Measurements from ENCODE around the gene BMP3.

The BMP3 gene

GRCh38 chr4:81084634-81085033 lies 54.1 kb downstream of the BMP3 start:
- no peak for DNase-seq (ENCODE audit: low read depth)
- no peak for TF ChIP-seq CTCF (IDR thresholded peaks at IDR 0.05; ENCODE audit: insufficient read depth, low read depth, low read length, missing control alignments)
- H3K4me3 ChIP-seq (ENCODE audit: low read depth, low read length): no peak overlapping the region

GRCh38 chr4:81085291-81085690 lies 54.8 kb downstream of the BMP3 start:
- H3K4me3 ChIP-seq (ENCODE audit: low read depth, low read length): no peak overlapping the region
- TF ChIP-seq CTCF (IDR thresholded peaks at IDR 0.05; ENCODE audit: insufficient read depth, low read depth, low read length, missing control alignments): no peak
- DNase-seq (ENCODE audit: low read depth): no peak

GRCh38 chr4:81085979-81086378 lies 55.5 kb downstream of the BMP3 start:
- TF ChIP-seq CTCF (IDR thresholded peaks at IDR 0.05; ENCODE audit: insufficient read depth, low read depth, low read length, missing control alignments): no peak
- no peak overlapping the region for H3K4me3 ChIP-seq (ENCODE audit: low read depth, low read length)
- DNase-seq (ENCODE audit: low read depth): no peak

GRCh38 chr4:81093720-81094401 lies 63.4 kb downstream of the BMP3 start:
- no peak overlapping the region for H3K4me3 ChIP-seq (ENCODE audit: low read depth, low read length)
- no peak for TF ChIP-seq CTCF (IDR thresholded peaks at IDR 0.05; ENCODE audit: insufficient read depth, low read depth, low read length, missing control alignments)
- no peak for DNase-seq (ENCODE audit: low read depth)

GRCh38 chr4:81095389-81095788 lies 64.9 kb downstream of the BMP3 start:
- TF ChIP-seq CTCF (IDR thresholded peaks at IDR 0.05; ENCODE audit: insufficient read depth, low read depth, low read length, missing control alignments): no peak
- H3K4me3 ChIP-seq (ENCODE audit: low read depth, low read length): no peak overlapping the region
- DNase-seq (ENCODE audit: low read depth): no peak

GRCh38 chr4:81096566-81096965 lies 66.1 kb downstream of the BMP3 start:
- no peak overlapping the region for H3K4me3 ChIP-seq (ENCODE audit: low read depth, low read length)
- DNase-seq (ENCODE audit: low read depth): no peak
- TF ChIP-seq CTCF (IDR thresholded peaks at IDR 0.05; ENCODE audit: insufficient read depth, low read depth, low read length, missing control alignments): no peak

- no peak for TF ChIP-seq CTCF (IDR thresholded peaks at IDR 0.05; ENCODE audit: insufficient read depth, low read depth, low read length, missing control alignments)
- no peak for DNase-seq (ENCODE audit: low read depth)
These were observed 71.6 kb downstream of the BMP3 start for GRCh38 chr4:81102107-81102506.

More at GRCh38 chr4:81102107-81102506, 71.6 kb downstream of the BMP3 start:
- no peak overlapping the region for H3K4me3 ChIP-seq (ENCODE audit: low read depth, low read length)

All from GM12865 (cell line).